PC-9 (cell line): ENCODE results near the gene IRF2. TPM values are rescaled to one million over a fixed set of nuclear protein-coding genes. Genes with fewer than 3 reads are reported as not detected.

Experiments used
- BruUV-seq: library from RNA; stranded (reverse); fragments of 400-500 nt; replicated peaks from 2 replicates; lab custom pipeline; 2021; lab: Mats Ljungman, UMichigan
- CTCF ChIA-PET: fragments of 300-600 bp; sonication (Branson Sonifier 250); formaldehyde crosslinking; loops from one replicate; lab custom pipeline; 2022; ENCODE audit warnings: antibody characterized with exemption; lab: Charles Lee
- POLR2A ChIA-PET: fragments of 300-600 bp; sonication (Branson Sonifier 250); formaldehyde crosslinking; loops from one replicate; lab custom pipeline; 2022; ENCODE audit warnings: antibody characterized with exemption; ENCODE audit not compliant: unreplicated experiment; lab: Charles Lee
- DNase-seq, 2 experiments: peaks; one replicate each; pipeline versions ENCODE4 v3.0.0 to v3.0.0-alpha.2; 2015 to 2022; ENCODE audit warnings: mixed read lengths in 1 of 2
- H2AFZ ChIP-seq: fragments of 200-600 bp; sonication (generic); 2 replicates; pipeline ENCODE4 v1.8.1; 2017; ENCODE audit warnings: antibody characterized with exemption
- H3F3A ChIP-seq: fragments of 200-600 bp; sonication (generic); 2 replicates; pipeline ENCODE4 v1.8.1; 2017; ENCODE audit warnings: antibody characterized with exemption, mild to moderate bottlenecking, low read depth; ENCODE audit not compliant: insufficient read depth
- H3K27ac ChIP-seq: fragments of 200-600 bp; sonication (generic); 2 replicates; pipeline ENCODE4 v1.6.1; 2016; ENCODE audit warnings: mixed run types
- H3K27me3 ChIP-seq: fragments of 200-600 bp; sonication (generic); 2 replicates; pipeline ENCODE4 v1.6.1; 2016; ENCODE audit warnings: low read depth, mixed run types; ENCODE audit not compliant: insufficient read depth
- H3K36me3 ChIP-seq: fragments of 200-600 bp; sonication (generic); 2 replicates; pipeline ENCODE4 v1.6.1; 2016; ENCODE audit warnings: low read depth, mixed run types
- H3K4me1 ChIP-seq: fragments of 200-600 bp; sonication (generic); replicated peaks from 2 replicates; pipeline ENCODE4 v1.6.1; 2016; ENCODE audit warnings: mixed run types; ENCODE audit not compliant: insufficient read depth
- H3K4me2 ChIP-seq: fragments of 200-600 bp; sonication (generic); 2 replicates; pipeline ENCODE4 v1.6.1; 2017; ENCODE audit warnings: mixed run types
- H3K4me3 ChIP-seq: fragments of 200-600 bp; sonication (generic); 2 replicates; pipeline ENCODE4 v1.6.1; 2016; ENCODE audit warnings: mixed run types
- H3K79me2 ChIP-seq: fragments of 200-600 bp; sonication (generic); 2 replicates; pipeline ENCODE4 v1.6.1; 2017; ENCODE audit warnings: low read depth, mixed run types
- H3K9me2 ChIP-seq: fragments of 200-600 bp; sonication (generic); 2 replicates; pipeline ENCODE4 v1.8.1; 2017; ENCODE audit warnings: mild to moderate bottlenecking; ENCODE audit not compliant: insufficient read depth
- H3K9me3 ChIP-seq: fragments of 200-600 bp; sonication (generic); 2 replicates; pipeline ENCODE4 v1.8.1; 2016; ENCODE audit warnings: low read depth; ENCODE audit not compliant: insufficient read depth
- H4K20me1 ChIP-seq: fragments of 200-600 bp; sonication (generic); 2 replicates; pipeline ENCODE4 v1.8.1; 2017; ENCODE audit not compliant: insufficient read depth
- CTCF ChIP-seq: fragments of 200-600 bp; sonication (generic); conservative IDR thresholded peaks from 2 replicates; pipeline ENCODE4 v1.6.1; 2017; ENCODE audit warnings: mixed run types, antibody characterized with exemption, mild to moderate bottlenecking, moderate library complexity
- EZH2 ChIP-seq: fragments of 200-600 bp; sonication (generic); IDR thresholded peaks from 2 replicates; pipeline ENCODE4 v1.8.0; 2017; ENCODE audit warnings: antibody characterized with exemption, low read depth
- intact Hi-C: fragments of 100-400 bp; cut with micrococcal nuclease; formaldehyde crosslinking; loops from one replicate; pipeline ENCODE4 v1.10.0; 2022; ENCODE audit not compliant: unreplicated experiment
- total RNA-seq: library from RNA; stranded (reverse); gene quantifications from 2 replicates; pipeline ENCODE4 v1.2.3, GENCODE V29; 2021

The IRF2 gene
- total RNA-seq, 1 experiment from 2014 or later, result 34.4 TPM

- Histone ChIP-seq H3K4me3 (no peak overlapping the region), H3F3A (peaks cover 7% of the 10 kb centered on the region; the same call in 1 of the 2 replicates), H4K20me1 (no peaks in the 10 kb centered on the region), H3K27me3 (no peaks in the 10 kb centered on the region), H3K4me2 (no peak overlapping the region), H3K79me2 (no peaks in the 10 kb centered on the region; the same call in 1 of the 2 replicates), H3K27ac (no peak overlapping the region), H3K9me2 (no peaks in the 10 kb centered on the region), H2AFZ (no peak overlapping the region), H3K4me1 (peaks cover 16% of the 10 kb centered on the region), H3K36me3 (no peaks in the 10 kb centered on the region), H3K9me3 (no peaks in the 10 kb centered on the region)
- DNase-seq, result no peak
- ChIA-PET CTCF (no interaction called here), POLR2A (no interaction called here)
- TF ChIP-seq EZH2 (no peak), CTCF (no peak)
- no TSS peak for BruUV-seq
- intact Hi-C loops, result no loop called here
Measured at GRCh38 chr4:184420881-184421416, 53.4 kb downstream of the IRF2 start.

- no peak overlapping the region for H3K4me2 ChIP-seq
- H4K20me1 ChIP-seq, result no peaks in the 10 kb centered on the region
- no peaks in the 10 kb centered on the region for H3K36me3 ChIP-seq
- H3K27me3 ChIP-seq, result no peaks in the 10 kb centered on the region
- H3K27ac ChIP-seq, result no peak overlapping the region
- H3K9me3 ChIP-seq, result no peaks in the 10 kb centered on the region
- H3K4me3 ChIP-seq, result no peak overlapping the region
- ChIA-PET POLR2A (interaction anchor here (0.6 kb wide), 1 partner anchor 10 kb away, joined by 3 read pairs; no protein-coding TSS in a partner anchor), CTCF (no interaction called here)
- DNase-seq, result no peak
- H3K4me1 ChIP-seq, result peaks cover 16% of the 10 kb centered on the region
- no peaks in the 10 kb centered on the region; the same call in 1 of the 2 replicates for H3K79me2 ChIP-seq
- intact Hi-C loops, result no loop called here
- no TSS peak for BruUV-seq
- no peaks in the 10 kb centered on the region for H3K9me2 ChIP-seq
- H2AFZ ChIP-seq, result no peak overlapping the region
- H3F3A ChIP-seq, result peaks cover 7% of the 10 kb centered on the region; the same call in 1 of the 2 replicates
- no peak for TF ChIP-seq EZH2
- TF ChIP-seq CTCF, result no peak
Measured at GRCh38 chr4:184420402-184420801, 53.9 kb downstream of the IRF2 start.

GRCh38 chr4:184419976-184420375 lies 54.4 kb downstream of the IRF2 start:
- Histone ChIP-seq H3K9me3 (no peaks in the 10 kb centered on the region), H3K4me3 (no peak overlapping the region), H3K36me3 (no peaks in the 10 kb centered on the region), H3K4me2 (no peak overlapping the region), H4K20me1 (no peaks in the 10 kb centered on the region), H3K27ac (no peak overlapping the region), H3K79me2 (no peaks in the 10 kb centered on the region; the same call in 1 of the 2 replicates), H3F3A (peaks cover 7% of the 10 kb centered on the region; the same call in 1 of the 2 replicates), H3K27me3 (no peaks in the 10 kb centered on the region), H2AFZ (no peak overlapping the region), H3K4me1 (peaks cover 16% of the 10 kb centered on the region), H3K9me2 (no peaks in the 10 kb centered on the region)
- no peak for DNase-seq
- intact Hi-C loops, result no loop called here
- no TSS peak for BruUV-seq
- ChIA-PET POLR2A (interaction anchor here (0.6 kb wide), 1 partner anchor 10 kb away, joined by 3 read pairs; no protein-coding TSS in a partner anchor), CTCF (no interaction called here)
- TF ChIP-seq EZH2 (no peak), CTCF (no peak)
